H9 (cell line): Measurements from ENCODE around the gene KLF14. TPM values are rescaled to one million over a fixed set of nuclear protein-coding genes. Genes with fewer than 3 reads are reported as not detected.

ENCODE experiments used
- DNase-seq: peaks from one replicate; pipeline ENCODE4 v3.0.0-alpha.2; 2017
- H2AFZ ChIP-seq: one replicate; pipeline ENCODE4 v1.6.1; 2013; ENCODE audit warnings: mild to moderate bottlenecking, low read length, control low read depth, moderate library complexity
- H2AK5ac ChIP-seq: 2 replicates; pipeline ENCODE4 v1.6.1; 2013; ENCODE audit warnings: low read length, control low read depth, mixed read lengths; ENCODE audit not compliant: insufficient read length
- H2BK120ac ChIP-seq: one replicate; pipeline ENCODE4 v1.6.1; 2013; ENCODE audit warnings: low read depth, mild to moderate bottlenecking, low read length, control low read depth, inconsistent platforms; ENCODE audit not compliant: poor library complexity, severe bottlenecking
- H2BK12ac ChIP-seq: 2 replicates; pipeline ENCODE4 v1.6.1; 2013; ENCODE audit warnings: low read length, control low read depth, mixed read lengths, low read depth; ENCODE audit not compliant: insufficient read length
- H2BK15ac ChIP-seq: 2 replicates; pipeline ENCODE4 v1.6.1; 2013; ENCODE audit warnings: low read depth, low read length, control low read depth
- H2BK20ac ChIP-seq: one replicate; pipeline ENCODE4 v1.6.1; 2013; ENCODE audit warnings: low read depth, mild to moderate bottlenecking, low read length, control low read depth, inconsistent platforms; ENCODE audit not compliant: poor library complexity, severe bottlenecking
- H2BK5ac ChIP-seq: 2 replicates; pipeline ENCODE4 v1.6.1; 2013; ENCODE audit warnings: low read length, control low read depth, mixed read lengths; ENCODE audit not compliant: insufficient read length
- H3K14ac ChIP-seq: 2 replicates; pipeline ENCODE4 v1.6.1; 2013; ENCODE audit warnings: low read length, control low read depth; ENCODE audit not compliant: insufficient read depth
- H3K18ac ChIP-seq: 2 replicates; pipeline ENCODE4 v1.6.1; 2013; ENCODE audit warnings: low read depth, mild to moderate bottlenecking, mixed read lengths, low read length, control low read depth; ENCODE audit not compliant: insufficient read length
- H3K23ac ChIP-seq: 2 replicates; pipeline ENCODE4 v1.6.1; 2013; ENCODE audit warnings: low read length, control low read depth, mixed read lengths, low read depth; ENCODE audit not compliant: insufficient read length
- H3K23me2 ChIP-seq: 2 replicates; pipeline ENCODE4 v1.6.1; 2013; ENCODE audit warnings: low read depth, mild to moderate bottlenecking, mixed read lengths, low read length, control low read depth; ENCODE audit not compliant: insufficient read length, poor library complexity, severe bottlenecking
- H3K27ac ChIP-seq: 2 replicates; pipeline ENCODE4 v1.5.1; 2013; ENCODE audit warnings: low read length, control low read depth, mixed read lengths, low read depth; ENCODE audit not compliant: insufficient read length
- H3K27me3 ChIP-seq: 2 replicates; pipeline ENCODE4 v1.6.1; 2013; ENCODE audit warnings: low read length, control low read depth, inconsistent platforms; ENCODE audit not compliant: insufficient read depth
- H3K4ac ChIP-seq: 2 replicates; pipeline ENCODE4 v1.6.1; 2013; ENCODE audit warnings: low read depth, mild to moderate bottlenecking, control low read depth, inconsistent platforms, low read length, moderate library complexity
- H3K4me1 ChIP-seq: 2 replicates; pipeline ENCODE4 v1.6.1; 2013; ENCODE audit warnings: low read length, control low read depth, inconsistent platforms; ENCODE audit not compliant: insufficient read depth
- H3K4me2 ChIP-seq: 2 replicates; pipeline ENCODE4 v1.6.1; 2013; ENCODE audit warnings: low read length, control low read depth, mixed read lengths; ENCODE audit not compliant: insufficient read length, insufficient read depth
- H3K56ac ChIP-seq: 2 replicates; pipeline ENCODE4 v1.6.1; 2013; ENCODE audit warnings: low read depth, mild to moderate bottlenecking, mixed read lengths, low read length, control low read depth; ENCODE audit not compliant: insufficient read length
- H3K79me1 ChIP-seq: 2 replicates; pipeline ENCODE4 v1.6.1; 2013; ENCODE audit warnings: low read depth, mild to moderate bottlenecking, moderate library complexity, low read length, control low read depth, inconsistent platforms; ENCODE audit not compliant: insufficient read depth, poor library complexity, severe bottlenecking
- H3K79me2 ChIP-seq: 2 replicates; pipeline ENCODE4 v1.6.1; 2013; ENCODE audit warnings: low read length, control low read depth, inconsistent platforms; ENCODE audit not compliant: insufficient read depth
- H3K9ac ChIP-seq: 2 replicates; pipeline ENCODE4 v1.6.1; 2013; ENCODE audit warnings: low read length, control low read depth, mixed read lengths; ENCODE audit not compliant: insufficient read length; ENCODE audit errors: extremely low read depth
- H3K9me3 ChIP-seq: one replicate; pipeline ENCODE4 v1.6.1; 2013; ENCODE audit warnings: low read depth, low read length, inconsistent platforms; ENCODE audit not compliant: control insufficient read depth
- H3T11ph ChIP-seq: one replicate; pipeline ENCODE4 v1.6.1; 2013; ENCODE audit warnings: mild to moderate bottlenecking, low read length, control low read depth, inconsistent platforms
- H4K20me1 ChIP-seq: one replicate; pipeline ENCODE4 v1.6.1; 2013; ENCODE audit not compliant: control insufficient read depth, insufficient read length, insufficient read depth
- H4K5ac ChIP-seq: 2 replicates; pipeline ENCODE4 v1.6.1; 2013; ENCODE audit warnings: low read depth, mild to moderate bottlenecking, mixed read lengths, low read length, control low read depth; ENCODE audit not compliant: insufficient read length
- H4K8ac ChIP-seq: replicated peaks from 2 replicates; pipeline ENCODE4 v1.6.1; 2013; ENCODE audit warnings: low read length, control low read depth, mixed read lengths, low read depth; ENCODE audit not compliant: insufficient read length
- H4K91ac ChIP-seq: 2 replicates; pipeline ENCODE4 v1.6.1; 2013; ENCODE audit warnings: low read depth, mild to moderate bottlenecking, moderate library complexity, mixed read lengths, low read length, control low read depth; ENCODE audit not compliant: insufficient read length
- H3K27ac Mint-ChIP-seq, 3 experiments: 2 replicates in 2 of 3; 3 replicates in 1 of 3; pipeline ENCODE4 v1.8.0; 2020 to 2021; ENCODE audit warnings: mixed read lengths in 3 of 3, mild to moderate bottlenecking in 1 of 3, moderate library complexity in 1 of 3
- H3K27me3 Mint-ChIP-seq: 2 replicates; pipeline ENCODE4 v1.8.0; 2021; ENCODE audit warnings: low read depth, mild to moderate bottlenecking, moderate library complexity, mixed read lengths
- H3K36me3 Mint-ChIP-seq, 3 experiments: 2 replicates in 2 of 3; 3 replicates in 1 of 3; pipeline ENCODE4 v1.8.0; 2020 to 2021; ENCODE audit warnings: low read depth in 3 of 3, mixed read lengths in 3 of 3; ENCODE audit not compliant: insufficient read depth in 1 of 3
- H3K4me1 Mint-ChIP-seq, 2 experiments: 2 replicates each; pipeline ENCODE4 v1.8.0; 2020; ENCODE audit warnings: mixed read lengths in 2 of 2
- H3K4me3 Mint-ChIP-seq, 2 experiments: 2 replicates in 1 of 2; 3 replicates in 1 of 2; pipeline ENCODE4 v1.8.0; 2020 to 2021; ENCODE audit warnings: mild to moderate bottlenecking in 2 of 2, mixed read lengths in 2 of 2, moderate library complexity in 1 of 2
- H3K9me3 Mint-ChIP-seq, 2 experiments: 2 replicates in 1 of 2; 3 replicates in 1 of 2; pipeline ENCODE4 v1.8.0; 2020; ENCODE audit warnings: mild to moderate bottlenecking in 2 of 2, mixed read lengths in 2 of 2, moderate library complexity in 1 of 2
- CTCF ChIP-seq: fragments of 200-600 bp; sonication (generic); conservative IDR thresholded peaks from 3 replicates; pipeline ENCODE4 v1.8.0; 2021; ENCODE audit warnings: antibody characterized with exemption, mild to moderate bottlenecking
- WGBS: extraction: QIAGEN DNeasy Blood & Tissue Kit; methylation state at CpG from one replicate; pipeline ENCODE4 v1.1.7; 2013; ENCODE audit warnings: missing lambda C conversion rate, low lambda C conversion rate, mixed read lengths; ENCODE audit not compliant: insufficient read length; ENCODE audit errors: extremely low coverage; 5-methylcytosine and 5-hydroxymethylcytosine counted together
- total RNA-seq: library from RNA; stranded (reverse); gene quantifications from 2 replicates; pipeline ENCODE4 v1.2.1, GENCODE V29; 2021

The KLF14 gene
- total RNA-seq, 1 experiment from 2014 or later, result not detected

GRCh38 chr7:130736298-130736900 lies 2.4 kb upstream of the KLF14 start:
- no CpG with 5 or more reads among the region's 5 CpGs for WGBS
- Histone ChIP-seq H3K79me2 (no peaks in the 10 kb centered on the region), H3K23me2 (peaks cover 7% of the 10 kb centered on the region), H2BK5ac (no peak overlapping the region), H3K14ac (no peak overlapping the region), H3K4me2 (no peak overlapping the region), H3K27me3 (peaks cover 24% of the 10 kb centered on the region; the same call in 1 of the 2 replicates), H4K91ac (no peak overlapping the region), H2BK12ac (no peak overlapping the region), H4K20me1 (no peaks in the 10 kb centered on the region), H2BK120ac (no peak overlapping the region), H3K18ac (no peak overlapping the region), H2AFZ (no peak overlapping the region), H2BK15ac (no peak overlapping the region), H3K9me3 (no peaks in the 10 kb centered on the region), H2AK5ac (no peak overlapping the region), H3K4me1 (no peaks in the 10 kb centered on the region), H4K8ac (no peak overlapping the region), H3T11ph (no peak overlapping the region), H2BK20ac (no peak overlapping the region), H3K4ac (no peak overlapping the region), H3K27ac (no peak overlapping the region), H3K9ac (no peak overlapping the region), H4K5ac (no peak overlapping the region), H3K56ac (no peak overlapping the region), H3K23ac (no peak overlapping the region), H3K79me1 (no peaks in the 10 kb centered on the region)
- peaks cover 6 to 11% of the 10 kb centered on the region in 2 experiments for H3K4me1 Mint-ChIP-seq
- H3K27ac Mint-ChIP-seq, result no peak overlapping the region
- TF ChIP-seq CTCF, result no peak
- H3K4me3 Mint-ChIP-seq, result no peak overlapping the region
- H3K36me3 Mint-ChIP-seq, result peaks cover 0 to 4% (median 0%) of the 10 kb centered on the region in 3 experiments; a peak in 2 of 7 replicates
- DNase-seq, result no peak
- H3K9me3 Mint-ChIP-seq, result peaks cover 3 to 6% of the 10 kb centered on the region in 2 experiments; a peak in 3 of 5 replicates
- peaks cover 66% of the 10 kb centered on the region for H3K27me3 Mint-ChIP-seq
